ENCODE measurements around the gene SPTBN4.
"Not testable (repeated sequence)": the region's sequence is repeated elsewhere in the genome, so short reads cannot be mapped to it uniquely, and the experiment has no call there.

Gene SPTBN4

DNA sequence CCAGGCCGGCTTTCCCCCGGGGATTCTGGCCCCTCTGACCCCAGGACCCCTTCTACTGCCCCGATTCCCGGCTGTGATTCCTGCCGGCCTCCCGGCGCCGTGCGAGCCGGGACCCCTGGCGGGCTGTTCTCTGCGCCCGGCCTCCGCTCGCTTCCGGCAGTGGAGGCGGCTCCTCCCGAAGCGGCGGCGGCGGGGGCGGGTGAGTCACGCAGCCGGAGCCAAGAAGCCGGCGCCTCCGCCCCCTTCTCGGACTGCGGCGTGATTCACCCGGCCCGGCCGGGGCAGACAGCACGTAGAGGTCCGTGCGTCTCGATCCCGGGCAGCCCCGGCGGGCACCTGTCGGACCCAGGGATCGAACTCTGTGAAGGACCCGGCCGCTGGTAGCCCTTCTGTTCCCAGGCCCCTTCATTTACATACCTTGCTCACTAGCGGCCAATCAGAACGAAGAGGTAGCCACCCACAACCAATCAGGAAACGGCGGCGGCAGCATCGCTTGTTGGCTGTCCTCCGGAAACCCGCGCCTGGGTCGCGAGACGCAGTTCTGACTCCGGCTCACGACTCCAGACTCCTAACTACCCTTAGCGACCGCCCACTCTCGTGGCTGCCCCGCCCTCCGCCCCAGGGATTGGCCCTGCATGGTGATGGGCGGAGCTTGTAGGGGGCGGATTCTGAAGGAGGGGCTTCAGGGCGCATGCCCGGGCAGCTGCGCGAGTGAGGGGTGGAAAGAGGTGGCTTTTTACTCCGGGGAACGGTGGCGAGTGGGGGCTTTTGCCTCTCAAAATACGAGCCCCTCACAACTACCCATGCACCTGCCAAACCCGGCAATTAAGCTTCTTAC lies 41.1 kb upstream of the SPTBN4 start, which contains the start of gene SERTAD1:
Gene SERTAD1, minus strand, starts transcription at position 543 of the 838 bp plus-strand sequence. CDS start 2,446 bp downstream, outside the sequence.
- H3K4me3 ChIP-seq (ENCODE audit: low read length), result peak within 1 kb of the TSS; percentile 88
- no peak for TF ChIP-seq ZNF274 (IDR thresholded peaks at IDR 0.05; ENCODE audit: low read depth, low read length)

DNA sequence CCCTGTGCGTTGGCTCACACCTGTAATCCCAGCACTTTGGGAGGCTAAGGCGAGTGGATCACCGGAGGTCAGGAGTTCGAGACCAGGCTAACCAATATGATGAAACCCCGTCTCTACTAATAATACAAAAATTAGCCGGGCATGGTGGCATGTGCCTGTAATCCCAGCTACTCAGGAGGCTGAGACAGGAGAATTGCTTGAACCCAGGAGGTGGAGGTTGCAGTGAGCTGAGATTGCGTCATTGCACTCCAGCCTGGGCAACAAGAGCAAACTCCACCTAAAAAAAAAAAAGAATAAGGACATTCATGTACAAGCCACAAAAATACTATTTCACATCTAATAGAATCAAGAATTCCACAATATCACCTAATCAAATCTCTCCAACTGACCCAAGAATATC lies 38.6 kb upstream of the SPTBN4 start:
- not testable (repeated sequence) for H3K4me3 ChIP-seq (ENCODE audit: low read length)

DNA sequence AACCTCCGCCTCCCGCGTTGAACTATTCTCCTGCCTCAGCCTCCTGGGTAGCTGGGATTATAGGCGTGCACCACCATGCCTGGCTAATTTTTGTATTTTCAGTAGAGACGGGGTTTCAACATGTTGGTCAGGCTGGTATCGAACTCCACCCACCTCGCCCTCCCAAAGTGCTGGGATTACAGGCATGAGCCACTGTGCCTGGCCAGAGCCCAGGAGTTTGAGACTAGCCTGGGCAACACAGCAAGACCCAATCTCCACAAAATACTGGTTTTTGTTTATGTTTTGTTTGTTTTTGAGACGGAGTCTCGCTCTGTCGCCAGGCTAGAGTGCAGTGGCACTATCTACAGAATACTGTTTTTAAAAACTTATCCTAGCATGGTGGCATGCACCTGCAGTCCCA lies 36.6 kb upstream of the SPTBN4 start:
- H3K4me3 ChIP-seq (ENCODE audit: low read length), result not testable (repeated sequence)

DNA sequence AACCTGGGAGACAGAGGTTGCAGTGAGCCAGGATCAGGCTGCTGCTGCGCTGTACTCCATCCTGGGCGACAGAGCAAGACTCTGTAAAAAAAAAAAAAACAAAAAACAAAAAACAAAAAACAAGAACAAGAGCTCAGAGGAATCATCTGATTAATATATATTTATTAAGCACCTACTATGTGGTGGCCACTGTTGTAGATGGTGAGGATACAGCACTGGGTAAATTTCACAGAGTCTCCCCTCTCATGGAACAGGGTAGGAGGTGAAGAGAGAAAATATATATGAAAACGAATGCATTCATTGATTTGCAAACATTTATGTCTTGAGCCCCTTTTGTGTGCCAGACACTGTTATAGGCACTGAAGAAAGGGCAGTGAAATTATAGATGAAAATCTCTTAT lies 35.1 kb upstream of the SPTBN4 start:
- TF ChIP-seq ZNF274 (IDR thresholded peaks at IDR 0.05; ENCODE audit: low read depth, low read length), result no peak
- no peak overlapping the region for H3K4me3 ChIP-seq (ENCODE audit: low read length)

DNA sequence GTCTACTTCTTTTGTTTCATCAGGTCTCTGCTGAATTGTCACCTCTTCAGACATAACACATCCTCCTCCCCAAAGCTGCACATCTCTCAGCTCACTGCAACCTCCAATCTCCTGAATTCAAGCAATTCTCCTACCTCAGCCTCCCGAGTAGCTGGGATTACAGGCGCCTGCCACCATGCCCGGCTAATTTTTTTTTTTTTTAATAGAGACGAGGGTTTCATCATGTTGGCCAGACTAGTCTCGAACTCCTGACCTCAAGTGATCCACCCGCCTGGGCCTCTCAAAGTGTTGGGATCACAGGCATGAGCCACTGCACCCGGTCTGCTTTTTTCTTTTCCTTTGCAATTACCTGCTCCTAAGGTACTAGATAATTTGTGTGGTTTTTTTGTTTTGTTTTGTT lies 34.0 kb upstream of the SPTBN4 start:
- not testable (repeated sequence) for H3K4me3 ChIP-seq (ENCODE audit: low read length)

DNA sequence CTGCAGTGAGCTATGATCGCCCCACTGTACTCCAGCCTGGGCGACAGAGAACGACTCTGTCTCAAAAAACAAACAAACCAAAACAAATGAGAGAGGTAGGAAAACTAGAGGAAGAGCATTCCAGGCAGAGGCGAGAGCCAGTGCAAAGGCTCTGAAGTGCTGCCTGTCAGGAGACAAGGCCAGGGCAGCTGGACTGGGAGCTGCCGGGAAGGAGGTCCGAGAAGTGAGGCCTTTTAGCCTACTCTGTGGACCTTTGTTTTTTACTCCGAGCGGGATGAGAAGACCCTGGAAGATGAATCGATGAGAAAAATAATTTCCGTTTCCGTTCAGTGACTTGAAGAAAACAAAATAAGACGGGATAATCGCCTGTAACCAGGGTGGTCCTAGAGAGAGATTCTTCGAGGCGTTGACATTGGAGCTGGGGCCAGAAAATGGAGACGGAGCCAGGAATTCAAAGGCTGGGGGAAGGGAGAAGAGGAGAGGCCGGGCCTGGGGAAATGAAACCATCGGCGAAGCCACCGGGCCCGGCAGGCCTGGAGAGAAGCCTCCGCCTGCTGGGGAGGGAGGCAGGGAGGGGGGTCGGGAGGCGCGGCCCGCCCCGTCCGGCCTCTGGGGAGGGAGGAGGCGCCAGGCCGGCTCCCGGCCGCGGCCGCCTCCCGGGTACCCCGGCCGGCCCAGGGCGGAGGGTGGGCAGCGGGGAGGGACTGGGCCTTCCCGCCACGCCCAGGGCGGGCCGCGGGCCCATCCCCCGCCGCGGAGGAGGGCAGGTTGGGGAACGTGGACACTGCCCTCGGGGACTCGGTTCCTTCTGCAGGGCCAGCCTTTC lies 33.2 kb upstream of the SPTBN4 start:
- TF ChIP-seq ZNF274 (IDR thresholded peaks at IDR 0.05; ENCODE audit: low read depth, low read length), result no peak
- H3K4me3 ChIP-seq (ENCODE audit: low read length), result peak overlapping the region; percentile 29

DNA sequence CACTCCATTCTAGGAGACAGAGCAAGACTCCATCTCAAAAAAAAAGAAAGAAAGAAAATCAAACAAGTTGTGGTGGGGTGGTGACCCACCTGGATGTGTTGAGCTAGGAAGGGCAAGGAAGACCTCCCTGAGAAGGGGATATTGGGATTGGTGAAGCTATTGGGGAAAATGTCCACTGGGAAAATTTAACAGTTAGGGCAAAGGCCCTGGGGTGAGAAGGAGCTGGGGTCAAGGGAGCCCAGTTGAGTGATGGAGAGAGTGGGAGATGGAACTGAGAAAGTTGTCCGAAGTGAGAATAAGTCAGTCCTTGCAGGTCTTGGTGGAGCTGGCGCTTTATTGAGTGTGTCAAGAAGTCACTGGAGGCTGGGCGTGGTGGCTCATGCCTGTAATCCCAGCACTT lies 28.5 kb upstream of the SPTBN4 start:
- H3K4me3 ChIP-seq (ENCODE audit: low read length), result no peak overlapping the region
- no peak for TF ChIP-seq ZNF274 (IDR thresholded peaks at IDR 0.05; ENCODE audit: low read depth, low read length)

DNA sequence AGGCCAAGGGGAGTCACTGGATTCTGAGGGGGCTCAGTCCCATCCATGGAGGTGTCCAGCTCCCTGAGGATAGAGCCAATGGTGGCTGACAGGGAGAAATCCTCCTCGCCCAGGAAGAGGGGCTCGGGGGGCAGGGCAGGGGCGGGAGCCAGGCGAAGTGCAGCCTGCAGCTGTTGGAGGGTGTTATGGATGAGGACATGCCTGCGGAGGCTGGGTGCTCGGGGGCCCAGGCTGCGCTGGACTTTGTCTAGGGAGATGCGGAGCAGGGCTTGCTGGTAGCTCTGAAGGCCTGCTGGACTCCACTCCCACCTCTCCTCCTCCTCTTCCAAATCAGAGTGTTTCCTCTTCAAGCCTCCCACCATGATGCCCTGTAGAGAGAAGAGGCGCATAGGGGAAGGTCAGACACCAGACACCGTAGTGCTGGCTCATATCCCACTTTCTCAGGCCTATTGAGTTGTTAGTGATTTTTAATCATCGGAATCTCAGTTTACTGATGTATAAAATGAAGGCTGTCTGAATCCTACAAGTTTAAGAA lies 25.0 kb upstream of the SPTBN4 start:
- no peak overlapping the region for H3K4me3 ChIP-seq (ENCODE audit: low read length)
- TF ChIP-seq ZNF274 (IDR thresholded peaks at IDR 0.05; ENCODE audit: low read depth, low read length), result no peak

DNA sequence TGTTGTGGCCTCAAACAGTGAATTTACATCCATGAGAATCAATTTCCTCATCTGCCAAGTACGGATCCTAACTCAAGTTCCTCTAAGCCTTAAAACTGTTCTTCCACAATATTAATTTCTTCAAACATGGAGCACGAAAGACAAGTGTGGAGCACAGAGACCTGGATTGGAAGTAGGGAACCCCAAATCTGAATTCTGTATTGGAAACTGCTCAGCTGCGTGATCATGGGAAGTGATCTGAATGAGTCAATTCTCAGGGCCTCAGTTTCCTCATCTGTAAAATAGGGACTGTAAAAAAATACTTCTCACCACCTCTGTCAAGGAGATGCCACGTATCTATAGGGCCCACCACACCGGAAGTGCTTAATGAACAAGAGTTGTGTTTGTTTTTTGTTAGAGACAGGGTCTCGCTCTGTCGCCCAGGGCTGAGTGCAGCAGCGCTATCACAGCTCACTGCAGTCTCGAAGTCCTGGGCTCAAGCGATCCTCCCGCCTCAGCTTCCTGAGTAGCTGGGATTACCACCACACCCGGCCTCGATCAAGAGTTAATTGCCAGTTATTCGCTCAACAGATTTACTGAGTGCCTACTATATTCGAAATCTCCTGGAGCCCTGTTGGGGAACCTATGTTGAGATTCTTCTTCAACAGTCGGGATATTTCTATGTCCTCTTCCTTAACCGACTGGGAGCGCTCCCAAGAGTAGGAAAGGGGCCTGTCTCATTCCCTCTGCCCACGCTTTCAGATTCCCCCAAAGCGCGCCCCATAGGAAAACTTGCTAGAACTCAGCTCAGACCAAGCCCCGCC lies 24.3 kb upstream of the SPTBN4 start:
- TF ChIP-seq ZNF274 (IDR thresholded peaks at IDR 0.05; ENCODE audit: low read depth, low read length), result no peak
- peak overlapping the region; percentile 65 for H3K4me3 ChIP-seq (ENCODE audit: low read length)

DNA sequence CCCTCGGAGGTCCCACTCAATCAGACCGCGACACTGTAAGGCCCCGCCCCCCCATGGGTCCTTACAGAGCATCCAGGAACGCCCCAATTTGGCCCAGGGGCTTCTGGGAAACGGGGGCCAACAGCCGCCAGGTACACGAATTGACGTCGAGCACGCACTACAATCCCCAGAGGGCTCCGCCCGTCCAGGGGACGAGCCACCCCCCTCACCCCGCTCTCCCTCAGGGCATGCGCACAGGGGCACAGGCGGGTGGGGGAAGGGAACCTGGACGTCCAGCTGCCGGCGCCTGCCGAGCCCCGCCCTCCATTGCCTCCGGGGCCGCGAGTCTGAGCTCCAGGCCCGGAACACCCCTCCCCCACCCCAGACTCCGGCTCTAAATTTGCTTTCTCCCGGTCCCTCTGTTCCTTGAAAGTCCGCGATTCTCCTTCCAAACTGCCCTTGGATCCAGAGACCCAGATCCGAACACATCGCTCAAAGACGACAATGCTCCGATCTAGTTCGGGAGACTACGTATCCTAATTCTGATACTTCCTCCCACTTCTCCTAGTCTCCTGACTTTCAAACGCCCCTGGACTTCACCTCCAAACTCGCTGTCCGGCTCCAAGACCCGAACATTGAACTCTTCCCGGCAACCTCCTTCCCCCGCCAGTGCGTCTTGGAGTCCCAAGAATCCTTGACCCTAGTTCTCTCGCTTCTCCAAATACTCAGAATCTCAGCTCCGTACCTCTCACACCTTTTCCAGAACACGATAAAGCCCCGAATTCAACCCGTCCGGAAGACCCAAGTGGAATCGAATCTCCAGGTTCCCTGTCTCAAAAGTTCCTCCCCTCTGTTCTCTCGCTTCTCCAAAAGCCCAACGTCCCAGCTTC lies 23.4 kb upstream of the SPTBN4 start:
- H3K4me3 ChIP-seq (ENCODE audit: low read length), result peak overlapping the region; percentile 84
- TF ChIP-seq ZNF274 (IDR thresholded peaks at IDR 0.05; ENCODE audit: low read depth, low read length), result no peak

DNA sequence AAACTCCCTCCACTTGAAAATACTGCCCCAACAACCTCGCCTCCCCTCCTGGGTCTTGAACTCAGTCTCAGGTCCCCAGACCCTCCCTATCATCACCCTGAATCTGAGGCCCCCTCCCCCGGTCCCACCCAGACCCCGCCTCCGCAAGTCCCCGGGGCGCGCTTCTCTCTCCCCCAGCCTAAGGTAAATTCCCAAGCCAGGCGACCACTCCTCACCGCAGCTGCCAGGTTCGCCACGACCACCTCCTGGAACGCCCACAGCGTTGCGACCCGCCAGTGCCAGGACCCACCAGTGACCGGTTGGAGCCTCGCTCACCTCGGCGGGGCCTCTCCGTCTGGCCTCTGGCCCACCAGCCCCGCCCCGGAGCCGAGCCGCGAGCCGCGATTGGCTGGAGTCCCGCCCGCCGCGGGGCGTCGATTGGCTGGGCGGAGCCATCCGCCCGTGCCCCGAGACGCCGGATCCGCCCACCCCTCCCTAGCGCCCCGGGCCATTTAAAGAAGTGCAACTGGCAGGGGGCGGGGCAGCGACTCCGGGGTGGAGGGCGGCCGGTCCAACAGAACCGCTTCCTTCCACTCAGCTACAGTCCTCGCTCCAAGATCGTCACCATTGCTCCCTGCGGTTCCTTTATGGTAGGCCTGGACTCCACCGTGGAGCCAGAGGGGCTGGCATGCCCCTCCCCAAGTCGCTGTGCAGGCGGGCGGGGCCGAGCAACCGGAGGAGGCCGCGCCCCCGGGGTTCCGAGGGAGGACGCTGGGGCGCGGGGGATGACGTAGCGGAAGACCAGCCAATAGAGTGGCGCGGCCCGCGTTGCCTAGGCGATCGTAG lies 22.6 kb upstream of the SPTBN4 start, which contains the start of gene SERTAD3:
Gene SERTAD3, minus strand, starts transcription at position 336 of the 825 bp plus-strand sequence. CDS start 2,255 bp downstream, outside the sequence.
- no peak for TF ChIP-seq ZNF274 (IDR thresholded peaks at IDR 0.05; ENCODE audit: low read depth, low read length)
- peak within 1 kb of the TSS; percentile 84 for H3K4me3 ChIP-seq (ENCODE audit: low read length)

DNA sequence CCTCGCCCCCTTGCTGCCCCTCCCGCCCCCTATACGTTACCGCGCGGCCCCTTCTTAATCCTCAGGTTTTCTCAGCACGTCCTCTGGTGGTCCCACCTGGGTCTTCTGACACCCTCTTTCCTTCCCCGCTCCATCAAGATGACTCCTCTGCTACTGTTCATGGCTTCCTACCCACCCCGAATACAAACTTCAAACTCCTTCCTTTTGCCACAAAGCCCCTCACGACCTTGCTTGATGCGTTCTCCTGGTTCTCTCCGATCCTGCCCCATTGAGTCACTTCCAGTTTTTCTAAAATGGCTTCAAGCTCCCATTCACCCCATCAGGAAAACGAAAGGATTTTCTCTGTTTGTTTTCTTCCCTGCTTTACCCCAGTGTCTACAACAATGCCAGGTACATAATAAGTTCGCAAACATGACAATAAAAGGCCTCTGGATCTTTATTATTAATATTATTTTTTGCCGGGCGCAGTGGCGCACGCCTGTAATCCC lies 21.9 kb upstream of the SPTBN4 start:
- peak overlapping the region; percentile 84 for H3K4me3 ChIP-seq (ENCODE audit: low read length)

More for the DNA sequence above, 21.9 kb upstream of the SPTBN4 start:
- no peak for TF ChIP-seq ZNF274 (IDR thresholded peaks at IDR 0.05; ENCODE audit: low read depth, low read length)

All from GM08714 (cell line).